Measurements from ENCODE around the gene TUBGCP3.

GRCh38 chr13:112588490-112589297 is 741 bp upstream of the TUBGCP3 start:
- TF ChIP-seq, protein P1, sequence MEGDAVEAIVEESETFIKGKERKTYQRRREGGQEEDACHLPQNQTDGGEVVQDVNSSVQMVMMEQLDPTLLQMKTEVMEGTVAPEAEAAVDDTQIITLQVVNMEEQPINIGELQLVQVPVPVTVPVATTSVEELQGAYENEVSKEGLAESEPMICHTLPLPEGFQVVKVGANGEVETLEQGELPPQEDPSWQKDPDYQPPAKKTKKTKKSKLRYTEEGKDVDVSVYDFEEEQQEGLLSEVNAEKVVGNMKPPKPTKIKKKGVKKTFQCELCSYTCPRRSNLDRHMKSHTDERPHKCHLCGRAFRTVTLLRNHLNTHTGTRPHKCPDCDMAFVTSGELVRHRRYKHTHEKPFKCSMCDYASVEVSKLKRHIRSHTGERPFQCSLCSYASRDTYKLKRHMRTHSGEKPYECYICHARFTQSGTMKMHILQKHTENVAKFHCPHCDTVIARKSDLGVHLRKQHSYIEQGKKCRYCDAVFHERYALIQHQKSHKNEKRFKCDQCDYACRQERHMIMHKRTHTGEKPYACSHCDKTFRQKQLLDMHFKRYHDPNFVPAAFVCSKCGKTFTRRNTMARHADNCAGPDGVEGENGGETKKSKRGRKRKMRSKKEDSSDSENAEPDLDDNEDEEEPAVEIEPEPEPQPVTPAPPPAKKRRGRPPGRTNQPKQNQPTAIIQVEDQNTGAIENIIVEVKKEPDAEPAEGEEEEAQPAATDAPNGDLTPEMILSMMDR (IDR thresholded peaks at IDR 0.05), result no peak
- no peak for TF ChIP-seq POLR2A (IDR thresholded peaks at IDR 0.05)
